IPS-18c (cell line): ENCODE data around the gene BCAS3.
"Not testable (repeated sequence)": the region's sequence is repeated elsewhere in the genome, so short reads cannot be mapped to it uniquely, and the experiment has no call there.

Experiments
- H3K4me3 ChIP-seq: 2 replicates; pipeline ENCODE4 v1.7.0; 2013; ENCODE audit warnings: low read depth, mild to moderate bottlenecking, low read length, moderate library complexity; ENCODE audit not compliant: insufficient read depth
- H3K9me3 ChIP-seq: one replicate; pipeline ENCODE4 v1.6.1; 2013; ENCODE audit warnings: mild to moderate bottlenecking, low read length, moderate library complexity; ENCODE audit not compliant: control insufficient read depth, insufficient read depth

The BCAS3 gene

DNA sequence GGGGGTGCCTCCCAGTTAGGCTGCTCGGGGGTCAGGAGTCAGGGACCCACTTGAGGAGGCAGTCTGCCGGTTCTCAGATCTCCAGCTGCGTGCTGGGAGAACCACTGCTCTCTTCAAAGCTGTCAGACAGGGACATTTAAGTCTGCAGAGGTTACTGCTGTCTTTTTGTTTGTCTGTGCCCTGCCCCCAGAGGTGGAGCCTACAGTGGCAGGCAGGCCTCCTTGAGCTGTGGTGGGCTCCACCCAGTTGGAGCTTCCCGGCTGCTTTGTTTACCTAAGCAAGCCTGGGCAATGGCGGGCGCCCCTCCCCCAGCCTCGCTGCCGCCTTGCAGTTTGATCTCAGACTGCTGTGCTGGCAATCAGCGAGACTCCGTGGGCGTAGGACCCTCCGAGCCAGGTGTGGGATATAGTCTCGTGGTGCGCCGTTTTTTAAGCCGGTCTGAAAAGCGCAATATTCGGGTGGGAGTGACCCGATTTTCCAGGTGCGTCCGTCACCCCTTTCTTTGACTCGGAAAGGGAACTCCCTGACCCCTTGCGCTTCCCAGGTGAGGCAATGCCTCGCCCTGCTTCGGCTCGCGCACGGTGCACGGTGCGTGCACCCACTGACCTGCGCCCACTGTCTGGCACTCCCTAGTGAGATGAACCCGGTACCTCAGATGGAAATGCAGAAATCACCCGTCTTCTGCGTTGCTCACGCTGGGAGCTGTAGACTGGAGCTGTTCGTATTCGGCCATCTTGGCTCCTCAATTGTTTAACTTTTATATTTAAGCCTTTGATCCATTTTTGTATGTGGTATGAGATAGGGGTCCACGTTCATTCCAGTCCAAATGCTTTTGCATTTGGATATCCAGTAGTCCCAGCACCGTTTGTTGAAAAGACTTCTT is 209.3 kb downstream of the BCAS3 start:
- not testable (repeated sequence) for H3K9me3 ChIP-seq
- H3K4me3 ChIP-seq, result peak overlapping the region; percentile 26; the same call in 1 of the 2 replicates

DNA sequence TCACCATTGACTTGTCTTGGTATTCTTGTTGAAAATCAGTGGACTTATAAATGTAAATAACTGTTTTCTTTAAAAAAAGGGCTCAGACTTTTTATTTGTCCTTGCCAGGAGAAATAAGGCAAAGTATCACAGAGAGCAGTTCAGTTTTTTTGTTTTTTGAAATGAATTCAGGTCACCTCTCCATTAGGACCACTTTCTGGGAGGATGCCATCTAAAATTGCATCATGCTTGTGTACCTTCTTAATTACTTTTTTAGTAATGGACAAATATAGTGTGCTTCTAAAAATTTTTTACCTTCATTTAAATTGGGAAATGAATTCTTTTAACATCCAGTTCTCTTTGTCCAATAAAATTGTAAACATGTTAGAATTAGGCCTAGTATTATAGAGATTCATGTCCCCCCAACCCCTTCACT is 210.0 kb downstream of the BCAS3 start:
- H3K4me3 ChIP-seq, result peak overlapping the region; percentile 26; the same call in 1 of the 2 replicates
- H3K9me3 ChIP-seq, result no peaks in the 10 kb centered on the region

DNA sequence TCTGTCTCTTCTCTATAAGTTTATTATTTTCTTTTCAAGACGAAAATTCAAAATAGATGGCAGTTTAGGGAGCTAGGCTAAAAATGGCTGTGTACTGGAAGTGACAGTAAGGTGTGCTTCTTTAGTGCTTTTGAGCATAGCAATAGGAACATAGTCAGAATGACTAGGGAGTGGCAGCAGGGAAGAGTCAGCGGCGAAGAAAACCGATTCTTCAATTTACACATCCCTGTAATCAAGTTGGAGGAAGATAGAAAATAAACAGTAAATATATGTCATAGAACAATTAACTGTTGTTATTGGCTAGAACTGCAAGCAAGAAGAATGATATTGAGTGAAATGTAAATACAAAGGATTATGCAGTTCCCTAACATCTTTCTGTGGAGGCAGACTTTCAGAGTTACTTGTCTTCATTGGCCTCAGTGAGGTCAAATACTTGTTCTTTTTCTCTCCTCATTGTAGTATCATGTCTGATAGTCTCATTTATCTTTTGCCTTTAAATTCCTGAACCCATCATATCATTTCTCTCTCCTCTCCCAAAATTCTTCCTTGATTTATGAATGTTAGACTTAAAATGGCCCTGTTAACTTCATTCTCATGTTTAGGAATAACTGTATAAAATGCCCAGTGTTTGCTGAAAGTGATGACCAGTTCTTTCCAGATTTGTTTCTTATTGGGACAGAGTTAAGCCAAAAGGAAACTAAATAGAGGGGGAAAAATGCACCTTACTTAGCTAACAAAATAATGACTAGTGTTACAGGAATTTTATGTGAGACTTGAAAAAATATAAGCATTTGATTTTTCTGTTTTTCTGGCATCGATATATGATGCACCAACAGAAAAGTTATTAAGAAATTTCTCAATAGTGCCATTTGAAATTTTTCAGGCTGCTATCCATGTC is 211.4 kb downstream of the BCAS3 start:
- no peak overlapping the region for H3K4me3 ChIP-seq
- no peaks in the 10 kb centered on the region for H3K9me3 ChIP-seq

DNA sequence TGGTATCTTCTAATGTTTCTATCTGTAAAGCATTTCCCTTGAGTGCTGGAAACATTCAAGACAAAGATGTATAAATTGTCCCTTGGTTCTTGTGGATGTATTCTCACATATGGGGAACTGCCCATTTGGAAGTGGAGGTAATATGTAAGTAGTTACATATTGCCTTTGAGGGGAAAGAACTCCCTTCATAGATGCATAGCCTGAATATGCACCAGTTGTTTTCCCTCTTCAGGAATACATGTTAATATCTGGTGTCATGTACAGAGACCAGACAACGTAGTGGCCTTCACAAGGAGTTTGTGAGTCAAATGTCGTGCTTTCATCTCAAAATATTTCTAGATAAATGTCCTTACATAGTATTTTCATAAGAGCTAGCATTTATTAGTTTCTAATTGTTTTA is 213.5 kb downstream of the BCAS3 start:
- Histone ChIP-seq H3K4me3 (no peak overlapping the region), H3K9me3 (no peaks in the 10 kb centered on the region)

DNA sequence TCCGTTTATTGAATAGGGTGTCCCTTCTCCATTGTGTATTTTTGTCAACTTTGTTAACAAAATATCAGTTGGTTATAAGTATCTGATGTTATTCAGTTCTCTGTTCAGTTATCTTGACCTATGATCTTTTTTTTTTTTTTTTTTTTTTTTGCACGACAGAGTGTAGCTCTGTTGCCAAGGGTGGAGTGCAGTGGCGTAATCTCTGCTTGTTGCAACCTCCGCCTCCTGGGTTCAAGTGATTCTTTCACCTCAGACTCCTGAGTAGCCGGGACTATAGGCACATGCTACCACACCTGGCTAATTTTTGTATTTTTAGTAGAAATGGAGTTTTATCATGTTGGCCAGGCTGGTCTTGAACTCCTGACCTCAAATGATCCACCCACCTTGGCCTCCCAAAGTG is 215.8 kb downstream of the BCAS3 start:
- Histone ChIP-seq H3K9me3 (no peaks in the 10 kb centered on the region), H3K4me3 (no peak overlapping the region)

- Histone ChIP-seq H3K9me3 (no peaks in the 10 kb centered on the region), H3K4me3 (no peak overlapping the region)
These were observed 219.3 kb downstream of the BCAS3 start for GRCh38 chr17:60896996-60897395.

DNA sequence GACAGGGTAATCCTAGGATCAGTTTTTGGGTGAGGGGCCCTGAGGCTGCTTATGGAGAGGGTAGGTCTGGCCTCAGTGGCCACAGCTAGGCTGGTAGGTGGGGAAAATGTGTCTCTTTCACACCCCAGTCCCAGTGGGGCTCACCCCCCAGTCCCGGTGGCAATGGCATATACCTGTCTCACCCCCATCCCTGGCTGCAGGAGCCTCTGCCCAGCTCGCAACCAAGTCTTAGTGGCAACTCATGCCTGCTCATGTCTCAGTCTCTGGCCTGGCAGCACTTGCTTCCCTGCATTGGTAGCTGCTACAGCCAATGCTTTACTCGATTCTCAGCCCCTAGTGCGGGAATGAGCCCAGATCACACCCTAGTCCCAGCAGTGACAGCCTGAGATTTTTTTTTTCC is 221.5 kb downstream of the BCAS3 start:
- Histone ChIP-seq H3K9me3 (no peaks in the 10 kb centered on the region), H3K4me3 (no peak overlapping the region)

DNA sequence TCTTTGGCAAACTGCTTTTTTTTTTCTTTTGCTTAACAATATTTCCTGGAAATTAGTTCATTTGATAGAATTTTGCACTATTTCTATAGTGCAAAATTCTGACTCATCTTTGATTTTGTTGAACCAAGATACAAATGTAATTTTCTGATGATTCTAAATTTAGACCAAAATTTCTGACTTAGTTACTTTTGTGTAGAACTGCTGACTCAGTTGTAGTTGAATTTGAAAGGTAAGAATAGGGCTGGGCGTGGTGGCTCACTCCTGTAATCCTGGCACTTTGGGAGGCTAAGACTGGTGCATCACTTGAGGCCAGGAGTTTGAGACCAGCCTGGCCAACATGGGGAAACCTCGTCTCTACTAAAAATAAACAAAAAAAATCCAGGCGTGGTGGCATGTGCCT is 223.0 kb downstream of the BCAS3 start:
- H3K4me3 ChIP-seq, result no peak overlapping the region

GRCh38 chr17:60901242-60901641 is 223.6 kb downstream of the BCAS3 start:
- no peaks in the 10 kb centered on the region for H3K9me3 ChIP-seq

More for the DNA sequence above, 223.0 kb downstream of the BCAS3 start:
- H3K9me3 ChIP-seq, result no peaks in the 10 kb centered on the region

GRCh38 chr17:60901806-60902205 is 224.2 kb downstream of the BCAS3 start:
- Histone ChIP-seq H3K9me3 (no peaks in the 10 kb centered on the region), H3K4me3 (no peak overlapping the region)

More at GRCh38 chr17:60901242-60901641, 223.6 kb downstream of the BCAS3 start:
- no peak overlapping the region for H3K4me3 ChIP-seq

DNA sequence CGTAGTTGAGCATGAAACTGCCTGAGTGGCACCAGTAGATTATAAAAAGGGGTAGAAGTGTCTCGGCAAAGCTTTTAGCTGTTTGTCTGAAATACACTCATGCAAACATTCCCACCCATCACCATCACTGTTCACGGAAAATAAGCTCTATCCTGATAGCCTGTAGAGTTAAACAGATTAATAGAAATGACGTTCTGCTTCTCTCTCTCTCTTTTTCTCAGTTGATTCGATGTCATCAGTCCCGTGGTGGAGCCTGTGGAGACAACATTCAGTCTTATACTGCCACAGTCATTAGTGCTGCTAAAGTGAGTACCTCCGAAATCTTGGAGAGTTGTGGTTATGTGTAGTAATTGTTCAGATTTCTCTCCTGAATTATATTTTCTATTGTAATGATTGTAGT is 224.7 kb downstream of the BCAS3 start:
- Histone ChIP-seq H3K9me3 (no peaks in the 10 kb centered on the region), H3K4me3 (no peak overlapping the region)

- Histone ChIP-seq H3K4me3 (no peak overlapping the region), H3K9me3 (no peaks in the 10 kb centered on the region)
These were observed 226.9 kb downstream of the BCAS3 start for GRCh38 chr17:60904582-60904981.

GRCh38 chr17:60905709-60906108 is 228.1 kb downstream of the BCAS3 start:
- Histone ChIP-seq H3K9me3 (no peaks in the 10 kb centered on the region), H3K4me3 (no peak overlapping the region)

DNA sequence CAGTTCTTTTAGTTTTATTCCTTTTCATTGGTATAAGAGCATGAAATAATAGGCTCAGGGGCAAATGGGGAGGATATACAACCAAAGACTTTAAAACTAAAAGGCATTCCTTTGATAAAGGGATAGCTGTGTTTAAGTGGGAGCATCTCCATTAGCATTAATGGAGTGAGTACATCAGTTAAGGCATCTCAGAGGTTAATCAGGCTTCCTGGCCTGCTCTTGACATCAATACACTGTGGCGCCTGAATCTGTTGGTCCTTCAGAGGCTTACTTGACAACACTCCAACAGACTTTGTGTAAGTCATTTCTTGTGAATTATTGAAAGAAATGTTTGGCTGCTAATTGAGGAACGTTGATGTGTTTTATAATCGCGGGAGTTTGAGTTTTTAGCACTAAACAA is 230.7 kb downstream of the BCAS3 start:
- no peak overlapping the region for H3K4me3 ChIP-seq
- H3K9me3 ChIP-seq, result no peaks in the 10 kb centered on the region

GRCh38 chr17:60909405-60909804 is 231.8 kb downstream of the BCAS3 start:
- Histone ChIP-seq H3K9me3 (no peaks in the 10 kb centered on the region), H3K4me3 (no peak overlapping the region)

GRCh38 chr17:60910415-60910814 is 232.8 kb downstream of the BCAS3 start:
- Histone ChIP-seq H3K9me3 (no peaks in the 10 kb centered on the region), H3K4me3 (no peak overlapping the region)

DNA sequence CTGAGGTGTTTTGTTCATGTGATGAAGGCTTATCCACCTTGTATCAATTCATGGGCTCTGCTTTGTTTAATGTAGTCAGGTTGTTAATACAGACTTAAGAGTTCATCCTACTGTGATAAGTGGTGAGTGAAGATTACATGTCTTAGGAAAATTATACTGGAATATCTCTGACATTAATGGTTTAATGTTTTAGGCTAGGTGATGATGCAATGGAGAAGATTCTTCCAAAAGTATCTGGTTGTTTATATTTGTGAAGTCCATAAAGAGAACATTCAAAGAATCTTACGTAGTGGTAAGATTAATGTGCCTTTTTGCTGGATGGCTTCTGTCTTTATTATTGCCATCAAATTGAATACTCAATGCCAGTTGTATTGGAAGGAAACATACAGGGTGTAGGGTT is 236.4 kb downstream of the BCAS3 start:
- H3K9me3 ChIP-seq, result no peaks in the 10 kb centered on the region
- H3K4me3 ChIP-seq, result no peak overlapping the region

- Histone ChIP-seq H3K4me3 (no peak overlapping the region), H3K9me3 (peaks cover 2% of the 10 kb centered on the region)
These were observed 238.4 kb downstream of the BCAS3 start for GRCh38 chr17:60916043-60916442.
